ENCODE data around the gene C1QTNF6. TPM values are rescaled to one million over a fixed set of nuclear protein-coding genes. Genes with fewer than 3 reads are reported as not detected.

C1QTNF6 gene
- total and polyA plus RNA-seq, 2 experiments from 2014 or later: 1.7 to 2.3 TPM

- no peaks in the 10 kb centered on the region for H3K36me3 ChIP-seq (ENCODE audit: insufficient read depth)
- H3F3A ChIP-seq (replicated peaks; ENCODE audit: low read depth): peaks cover 10% of the 10 kb centered on the region; the same call in 1 of the 2 replicates
- no peak overlapping the region for H3K27ac Mint-ChIP-seq
- H3K4me1 Mint-ChIP-seq: peaks cover 34% of the 10 kb centered on the region
- no peak overlapping the region for H3K27ac ChIP-seq (ENCODE audit: low read depth)
- DNase-seq (ENCODE audit: low spot score) (no peak), ATAC-seq (no peak)
- H3K9me3 Mint-ChIP-seq: no peaks in the 10 kb centered on the region; the same call in 2 of the 3 replicates
- peaks cover 33% of the 10 kb centered on the region for H3K4me1 ChIP-seq (ENCODE audit: insufficient read depth)
- H3K79me2 ChIP-seq (replicated peaks; ENCODE audit: insufficient read depth): no peaks in the 10 kb centered on the region
- peaks cover 12% of the 10 kb centered on the region for H3K27me3 Mint-ChIP-seq (ENCODE audit: insufficient read depth, low read depth, poor library complexity)
- no peak overlapping the region for H3K4me3 ChIP-seq
- no peak overlapping the region for H3K4me3 Mint-ChIP-seq
- no peak for TF ChIP-seq NANOG (IDR thresholded peaks at IDR 0.05; ENCODE audit: borderline replicate concordance)
- no peak for TF ChIP-seq STAT1 (IDR thresholded peaks at IDR 0.05; ENCODE audit: unreplicated experiment)
- TF ChIP-seq EZH2phosphoT487 (IDR thresholded peaks at IDR 0.05; ENCODE audit: unreplicated experiment): no peak
- no peak for TF ChIP-seq POLR2AphosphoS5 (IDR thresholded peaks at IDR 0.05; ENCODE audit: low read depth)
- TF ChIP-seq EZH2 (IDR thresholded peaks at IDR 0.05; ENCODE audit: low read depth, unreplicated experiment): no peak
- TF ChIP-seq REST (IDR thresholded peaks at IDR 0.05; ENCODE audit: unreplicated experiment): no peak
- TF ChIP-seq CREB1 (CRISPR knock-in tag; IDR thresholded peaks at IDR 0.05; ENCODE audit: low read depth): no peak
- no peak for TF ChIP-seq ETS1 (IDR thresholded peaks at IDR 0.05)
- TF ChIP-seq, protein P1, sequence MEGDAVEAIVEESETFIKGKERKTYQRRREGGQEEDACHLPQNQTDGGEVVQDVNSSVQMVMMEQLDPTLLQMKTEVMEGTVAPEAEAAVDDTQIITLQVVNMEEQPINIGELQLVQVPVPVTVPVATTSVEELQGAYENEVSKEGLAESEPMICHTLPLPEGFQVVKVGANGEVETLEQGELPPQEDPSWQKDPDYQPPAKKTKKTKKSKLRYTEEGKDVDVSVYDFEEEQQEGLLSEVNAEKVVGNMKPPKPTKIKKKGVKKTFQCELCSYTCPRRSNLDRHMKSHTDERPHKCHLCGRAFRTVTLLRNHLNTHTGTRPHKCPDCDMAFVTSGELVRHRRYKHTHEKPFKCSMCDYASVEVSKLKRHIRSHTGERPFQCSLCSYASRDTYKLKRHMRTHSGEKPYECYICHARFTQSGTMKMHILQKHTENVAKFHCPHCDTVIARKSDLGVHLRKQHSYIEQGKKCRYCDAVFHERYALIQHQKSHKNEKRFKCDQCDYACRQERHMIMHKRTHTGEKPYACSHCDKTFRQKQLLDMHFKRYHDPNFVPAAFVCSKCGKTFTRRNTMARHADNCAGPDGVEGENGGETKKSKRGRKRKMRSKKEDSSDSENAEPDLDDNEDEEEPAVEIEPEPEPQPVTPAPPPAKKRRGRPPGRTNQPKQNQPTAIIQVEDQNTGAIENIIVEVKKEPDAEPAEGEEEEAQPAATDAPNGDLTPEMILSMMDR (conservative IDR thresholded peaks at IDR 0.05; ENCODE audit: low read depth in 2 of 2): no peak
- no peak for TF ChIP-seq ZNF114 (CRISPR knock-in tag; IDR thresholded peaks at IDR 0.05)
- H2AFZ ChIP-seq: no peak overlapping the region
- H3K27me3 ChIP-seq (ENCODE audit: insufficient read depth): no peaks in the 10 kb centered on the region
- no peaks in the 10 kb centered on the region for H4K20me1 ChIP-seq (replicated peaks; ENCODE audit: insufficient read depth)
- no peak overlapping the region for H3K4me2 ChIP-seq
- peaks cover 3% of the 10 kb centered on the region for H3K36me3 Mint-ChIP-seq (ENCODE audit: low read depth)
- no peaks in the 10 kb centered on the region for H3K9me2 ChIP-seq (ENCODE audit: insufficient read depth)
These were observed 3.1 kb downstream of the C1QTNF6 start for GRCh38 chr22:37184816-37185541.
